K562 (cell line): ENCODE data around the gene OSBPL10. TPM values are rescaled to one million over a fixed set of nuclear protein-coding genes. Genes with fewer than 3 reads are reported as not detected.

Experiments
- ATAC-seq: fragments of 200-7000 bp; cut with Tn5 transposase; 3 replicates; pipeline ENCODE4 v1.9.1; 2020; ENCODE audit warnings: moderate library complexity
- BruUV-seq: library from RNA; stranded (reverse); fragments of 400-500 nt; replicated peaks from 2 replicates; lab custom pipeline; 2021; lab: Mats Ljungman, UMichigan
- CTCF ChIA-PET: fragments of 300-600 bp; formaldehyde crosslinking; extraction: SDS; loops from one replicate; lab custom pipeline; 2021; ENCODE audit warnings: low intra/inter-chr PET ratio; lab: Yijun Ruan, JAX
- POLR2A ChIA-PET: fragments of 300-600, 350-650 bp; sonication (Branson Sonifier 250); formaldehyde crosslinking; extraction: SDS; loops from one replicate; lab custom pipeline; 2021; ENCODE audit warnings: antibody characterized with exemption, inconsistent platforms; lab: Yijun Ruan, JAX
- DNase-seq, 4 experiments: peaks; one replicate each; pipeline versions ENCODE4 v3.0.0 to v3.0.0-alpha.2; 2011 to 2018; ENCODE audit warnings: low spot score in 3 of 4, mixed read lengths in 3 of 4; ENCODE audit errors: extremely low read depth in 1 of 4
- FAIRE-seq: peaks from 2 replicates; lab custom pipeline; 2011; peaks lifted over from hg19 to GRCh38; lab: Jason Lieb, UNC
- H2AFZ ChIP-seq: 2 replicates; pipeline ENCODE4 v1.6.0; 2011; ENCODE audit warnings: low read depth, low read length, control low read depth, inconsistent platforms
- H3K27ac ChIP-seq: fragments of 200-600 bp; 3 replicates; pipeline ENCODE4 v1.8.0; 2011; ENCODE audit warnings: low read depth, mild to moderate bottlenecking, control low read depth, inconsistent platforms, low read length, moderate library complexity, mixed read lengths; ENCODE audit errors: extremely low read depth
- H3K27me3 ChIP-seq, 2 experiments: fragments of 300-600 bp in 1 of 2; 2 replicates in 1 of 2; 3 replicates in 1 of 2; pipeline versions ENCODE4 v1.6.0 to v1.8.0; 2011; ENCODE audit warnings: inconsistent platforms in 2 of 2, low read length in 2 of 2, mild to moderate bottlenecking in 1 of 2, mixed read lengths in 1 of 2, moderate library complexity in 1 of 2; ENCODE audit not compliant: control insufficient read depth in 2 of 2, insufficient read depth in 2 of 2
- H3K36me3 ChIP-seq: fragments of 300-600 bp; 3 replicates; pipeline ENCODE4 v1.8.0; 2011; ENCODE audit warnings: mild to moderate bottlenecking, low read length, inconsistent platforms; ENCODE audit not compliant: control insufficient read depth, insufficient read depth
- H3K4me1 ChIP-seq, 2 experiments: fragments of 200-600 bp in 1 of 2; replicated peaks in 1 of 2; 2 replicates in 1 of 2; 3 replicates in 1 of 2; pipeline versions ENCODE4 v1.5.1 to v1.8.0; 2011; ENCODE audit warnings: inconsistent platforms in 2 of 2, low read length in 2 of 2, mild to moderate bottlenecking in 1 of 2, mixed read lengths in 1 of 2, moderate library complexity in 1 of 2; ENCODE audit not compliant: control insufficient read depth in 2 of 2, insufficient read depth in 2 of 2
- H3K4me2 ChIP-seq: 2 replicates; pipeline ENCODE4 v1.6.1; 2011; ENCODE audit warnings: low read length, control low read depth, inconsistent platforms, mixed read lengths; ENCODE audit not compliant: insufficient read depth
- H3K4me3 ChIP-seq: fragments of 200-600 bp; sonication (generic), shearing (Covaris generic); 2 replicates; pipeline ENCODE4 v1.5.1; 2016; ENCODE audit warnings: control low read depth, inconsistent platforms
- H3K79me2 ChIP-seq: fragments of 200-600 bp; 3 replicates; pipeline ENCODE4 v1.8.0; 2011; ENCODE audit warnings: low read length, inconsistent platforms; ENCODE audit not compliant: control insufficient read depth, insufficient read depth
- H3K9ac ChIP-seq, 2 experiments: 2 replicates each; pipeline versions ENCODE4 v1.6.0 to v1.6.1; 2011; ENCODE audit warnings: low read depth in 2 of 2, low read length in 2 of 2, control low read depth in 1 of 2, inconsistent platforms in 1 of 2, mild to moderate bottlenecking in 1 of 2, mixed read lengths in 1 of 2; ENCODE audit not compliant: insufficient read depth in 1 of 2
- H3K9me1 ChIP-seq: one replicate; pipeline ENCODE4 v1.6.0; 2011; ENCODE audit warnings: inconsistent platforms, mild to moderate bottlenecking, low read length, moderate library complexity; ENCODE audit not compliant: control insufficient read depth, insufficient read depth
- H3K9me3 ChIP-seq: replicated peaks from 2 replicates; pipeline ENCODE4 v1.5.1; 2011; ENCODE audit warnings: low read depth, low read length, inconsistent platforms; ENCODE audit not compliant: control insufficient read depth, insufficient read depth
- H4K20me1 ChIP-seq: replicated peaks from 2 replicates; pipeline ENCODE4 v1.6.1; 2011; ENCODE audit warnings: low read length, inconsistent platforms, mixed read lengths; ENCODE audit not compliant: control insufficient read depth, insufficient read depth
- ATF1 ChIP-seq, 2 experiments: fragments of 450-650 bp in 1 of 2; IDR thresholded peaks; 2 replicates each; pipeline ENCODE4 v1.6.1; 2016; ENCODE audit warnings: missing compliant biosample characterization in 1 of 2, missing genetic modification characterization in 1 of 2
- CCAR2 ChIP-seq: fragments of 200-400 bp; formaldehyde crosslinking; IDR thresholded peaks from 2 replicates; pipeline ENCODE4 v1.6.1; 2017; ENCODE audit warnings: mild to moderate bottlenecking, low read depth, low read length
- EWSR1 ChIP-seq: fragments of 450-650 bp; IDR thresholded peaks from 2 replicates; pipeline ENCODE4 v1.6.1; 2018; ENCODE audit warnings: borderline replicate concordance, mild to moderate bottlenecking, low read depth, moderate library complexity; ENCODE audit not compliant: partially characterized antibody
- FOSL1 ChIP-seq: fragments of 200-800 bp; sonication (Bioruptor generic); conservative IDR thresholded peaks from 2 replicates; pipeline ENCODE4 v1.6.1; 2016; ENCODE audit warnings: missing genetic modification characterization, missing compliant biosample characterization
- IFI16 ChIP-seq: fragments of 250-450 bp; sonication (Bioruptor Pico); IDR thresholded peaks from 2 replicates; pipeline ENCODE4 v2.1.2; 2022; ENCODE audit warnings: mild to moderate bottlenecking, inconsistent platforms
- RAD51 ChIP-seq: fragments of 450-650 bp; IDR thresholded peaks from 2 replicates; pipeline ENCODE4 v1.7.1; 2016; ENCODE audit warnings: low read depth, mild to moderate bottlenecking, borderline replicate concordance
- RBBP5 ChIP-seq: fragments of 200-600 bp; sonication (generic); IDR thresholded peaks from 2 replicates; pipeline ENCODE4 v1.6.1; 2012; ENCODE audit warnings: borderline replicate concordance, mild to moderate bottlenecking, low read length, control low read depth, inconsistent platforms; ENCODE audit not compliant: insufficient read depth, poor library complexity, severe bottlenecking
- ZNF3 ChIP-seq: fragments of 250-450 bp; sonication (Bioruptor Pico); IDR thresholded peaks from 2 replicates; pipeline ENCODE4 v1.5.0; 2021; ENCODE audit warnings: mild to moderate bottlenecking, moderate library complexity
- WGBS: fragments of 100-300 bp; shearing (Covaris generic); methylation state at CpG from one replicate; pipeline ENCODE4 v1.1.6; 2016; ENCODE audit warnings: low coverage, mixed read lengths; ENCODE audit not compliant: insufficient coverage; ENCODE audit errors: missing lambda C conversion rate; 5-methylcytosine and 5-hydroxymethylcytosine counted together
- in situ Hi-C: fragments of 300-500 bp; cut with MboI; formaldehyde crosslinking; loops from 4 replicates; pipeline ENCODE4 v1.15.0; 2018; ENCODE audit warnings: inconsistent platforms, mixed read lengths
- intact Hi-C: fragments of 100-400 bp; cut with micrococcal nuclease; formaldehyde crosslinking; loops from 2 replicates; pipeline ENCODE4 v1.14.2; 2022
- polyA plus RNA-seq, 8 experiments: library from polyadenylated mRNA; depleted of rRNA in 4 of 8; stranded (reverse) in 5 of 8; unstranded in 3 of 8; fragments of >200 nt; fragmentation: Nextera tagmentation in 2 of 8; fragmentation: Illumina TruSeq in 1 of 8; extraction: Ambion mirVana in 2 of 8; extraction: Trizol in 1 of 8; gene quantifications; 2 replicates each; pipeline versions ENCODE4 v1.2.1 to v1.2.3, GENCODE V29; 2011 to 2014; ENCODE audit warnings: inconsistent platforms in 1 of 8, missing spikeins in 1 of 8
- total RNA-seq, 7 experiments: library from RNA; depleted of rRNA in 6 of 7; stranded (reverse); fragments of >200 nt in 6 of 7; fragmentation: Illumina TruSeq in 2 of 7; extraction: Trizol in 2 of 7; gene quantifications; 2 replicates each; pipeline versions ENCODE4 v1.2.1 to v1.2.3, GENCODE V29; 2011 to 2021; ENCODE audit warnings: low replicate concordance in 1 of 7
- TF ChIP-seq, protein P1 (sequence below): fragments of 250-450 bp; sonication (Bioruptor Pico); IDR thresholded peaks from 2 replicates; pipeline ENCODE4 v1.5.0; 2021
- TF ChIP-seq, protein P2 (sequence below): fragments of 200-400 bp; formaldehyde crosslinking; IDR thresholded peaks from 2 replicates; pipeline ENCODE4 v1.6.1; 2017; ENCODE audit warnings: mild to moderate bottlenecking, low read depth, low read length, moderate library complexity
- TF ChIP-seq, protein P3 (sequence below): fragments of 250-450 bp; sonication (Bioruptor Pico); IDR thresholded peaks from 2 replicates; pipeline ENCODE4 v1.8.0; 2021; ENCODE audit warnings: moderate library complexity, mild to moderate bottlenecking, inconsistent platforms
- TF ChIP-seq, protein P4 (sequence below): fragments of 250-450 bp; sonication (Bioruptor Pico); IDR thresholded peaks from 2 replicates; pipeline ENCODE4 v1.5.0; 2020; ENCODE audit warnings: mild to moderate bottlenecking, borderline replicate concordance
- TF ChIP-seq, protein P5 (sequence below): fragments of 250-450 bp; sonication (Bioruptor Pico); IDR thresholded peaks from 2 replicates; pipeline ENCODE4 v1.8.0; 2021; ENCODE audit warnings: moderate library complexity, mild to moderate bottlenecking, inconsistent platforms

Gene OSBPL10
- total and polyA plus RNA-seq, 9 of the 15 experiments (the other 6 are each of a cell fraction or from before 2014, with no cell fraction given) = 0.03 to 0.19 (median 0.14) TPM; not detected in 2

DNA sequence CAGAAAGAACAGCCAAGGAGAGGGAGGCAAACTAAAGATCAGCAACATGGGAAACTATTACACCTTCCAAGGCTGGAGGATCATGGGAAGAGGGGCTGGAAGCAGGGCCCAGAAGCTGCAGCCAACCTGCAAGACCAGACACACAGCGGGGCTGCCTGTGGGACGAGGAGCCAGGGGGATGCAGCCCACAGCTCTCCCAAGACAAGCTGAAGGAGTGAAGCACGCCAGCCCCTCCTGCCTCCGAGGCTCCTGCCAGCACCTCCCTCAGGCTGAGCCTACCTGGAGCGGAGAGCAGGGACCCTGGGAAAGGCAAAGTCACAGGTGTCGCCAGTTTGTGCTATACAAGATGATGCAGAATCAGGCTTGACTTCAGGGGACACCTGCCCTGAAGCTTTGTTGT, 133.3 kb downstream of the OSBPL10 start:
- TF ChIP-seq, protein P1, sequence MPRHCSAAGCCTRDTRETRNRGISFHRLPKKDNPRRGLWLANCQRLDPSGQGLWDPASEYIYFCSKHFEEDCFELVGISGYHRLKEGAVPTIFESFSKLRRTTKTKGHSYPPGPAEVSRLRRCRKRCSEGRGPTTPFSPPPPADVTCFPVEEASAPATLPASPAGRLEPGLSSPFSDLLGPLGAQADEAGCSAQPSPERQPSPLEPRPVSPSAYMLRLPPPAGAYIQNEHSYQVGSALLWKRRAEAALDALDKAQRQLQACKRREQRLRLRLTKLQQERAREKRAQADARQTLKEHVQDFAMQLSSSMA = no peak
- TF ChIP-seq RAD51 = no peak
- no peak for TF ChIP-seq FOSL1
- TF ChIP-seq ATF1 (CRISPR knock-in tag; IDR thresholded peaks at IDR 0.05) = no peak
- TF ChIP-seq ATF1 (tag; IDR thresholded peaks at IDR 0.05) = no peak
- TF ChIP-seq IFI16 (CRISPR knock-in tag) = no peak
- TF ChIP-seq, protein P2, sequence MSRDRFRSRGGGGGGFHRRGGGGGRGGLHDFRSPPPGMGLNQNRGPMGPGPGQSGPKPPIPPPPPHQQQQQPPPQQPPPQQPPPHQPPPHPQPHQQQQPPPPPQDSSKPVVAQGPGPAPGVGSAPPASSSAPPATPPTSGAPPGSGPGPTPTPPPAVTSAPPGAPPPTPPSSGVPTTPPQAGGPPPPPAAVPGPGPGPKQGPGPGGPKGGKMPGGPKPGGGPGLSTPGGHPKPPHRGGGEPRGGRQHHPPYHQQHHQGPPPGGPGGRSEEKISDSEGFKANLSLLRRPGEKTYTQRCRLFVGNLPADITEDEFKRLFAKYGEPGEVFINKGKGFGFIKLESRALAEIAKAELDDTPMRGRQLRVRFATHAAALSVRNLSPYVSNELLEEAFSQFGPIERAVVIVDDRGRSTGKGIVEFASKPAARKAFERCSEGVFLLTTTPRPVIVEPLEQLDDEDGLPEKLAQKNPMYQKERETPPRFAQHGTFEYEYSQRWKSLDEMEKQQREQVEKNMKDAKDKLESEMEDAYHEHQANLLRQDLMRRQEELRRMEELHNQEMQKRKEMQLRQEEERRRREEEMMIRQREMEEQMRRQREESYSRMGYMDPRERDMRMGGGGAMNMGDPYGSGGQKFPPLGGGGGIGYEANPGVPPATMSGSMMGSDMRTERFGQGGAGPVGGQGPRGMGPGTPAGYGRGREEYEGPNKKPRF = no peak
- no peak for TF ChIP-seq RBBP5
- no peak for TF ChIP-seq ZNF3
- TF ChIP-seq, protein P3, sequence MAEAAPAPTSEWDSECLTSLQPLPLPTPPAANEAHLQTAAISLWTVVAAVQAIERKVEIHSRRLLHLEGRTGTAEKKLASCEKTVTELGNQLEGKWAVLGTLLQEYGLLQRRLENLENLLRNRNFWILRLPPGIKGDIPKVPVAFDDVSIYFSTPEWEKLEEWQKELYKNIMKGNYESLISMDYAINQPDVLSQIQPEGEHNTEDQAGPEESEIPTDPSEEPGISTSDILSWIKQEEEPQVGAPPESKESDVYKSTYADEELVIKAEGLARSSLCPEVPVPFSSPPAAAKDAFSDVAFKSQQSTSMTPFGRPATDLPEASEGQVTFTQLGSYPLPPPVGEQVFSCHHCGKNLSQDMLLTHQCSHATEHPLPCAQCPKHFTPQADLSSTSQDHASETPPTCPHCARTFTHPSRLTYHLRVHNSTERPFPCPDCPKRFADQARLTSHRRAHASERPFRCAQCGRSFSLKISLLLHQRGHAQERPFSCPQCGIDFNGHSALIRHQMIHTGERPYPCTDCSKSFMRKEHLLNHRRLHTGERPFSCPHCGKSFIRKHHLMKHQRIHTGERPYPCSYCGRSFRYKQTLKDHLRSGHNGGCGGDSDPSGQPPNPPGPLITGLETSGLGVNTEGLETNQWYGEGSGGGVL (CRISPR knock-in tag) = no peak
- TF ChIP-seq, protein P4, sequence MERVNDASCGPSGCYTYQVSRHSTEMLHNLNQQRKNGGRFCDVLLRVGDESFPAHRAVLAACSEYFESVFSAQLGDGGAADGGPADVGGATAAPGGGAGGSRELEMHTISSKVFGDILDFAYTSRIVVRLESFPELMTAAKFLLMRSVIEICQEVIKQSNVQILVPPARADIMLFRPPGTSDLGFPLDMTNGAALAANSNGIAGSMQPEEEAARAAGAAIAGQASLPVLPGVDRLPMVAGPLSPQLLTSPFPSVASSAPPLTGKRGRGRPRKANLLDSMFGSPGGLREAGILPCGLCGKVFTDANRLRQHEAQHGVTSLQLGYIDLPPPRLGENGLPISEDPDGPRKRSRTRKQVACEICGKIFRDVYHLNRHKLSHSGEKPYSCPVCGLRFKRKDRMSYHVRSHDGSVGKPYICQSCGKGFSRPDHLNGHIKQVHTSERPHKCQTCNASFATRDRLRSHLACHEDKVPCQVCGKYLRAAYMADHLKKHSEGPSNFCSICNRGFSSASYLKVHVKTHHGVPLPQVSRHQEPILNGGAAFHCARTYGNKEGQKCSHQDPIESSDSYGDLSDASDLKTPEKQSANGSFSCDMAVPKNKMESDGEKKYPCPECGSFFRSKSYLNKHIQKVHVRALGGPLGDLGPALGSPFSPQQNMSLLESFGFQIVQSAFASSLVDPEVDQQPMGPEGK (CRISPR knock-in tag) = no peak
- no peak for TF ChIP-seq CCAR2
- TF ChIP-seq EWSR1 = no peak
- TF ChIP-seq, protein P5, sequence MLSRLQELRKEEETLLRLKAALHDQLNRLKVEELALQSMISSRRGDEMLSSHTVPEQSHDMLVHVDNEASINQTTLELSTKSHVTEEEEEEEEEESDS (CRISPR knock-in tag) = no peak
- no peaks in the 10 kb centered on the region for H4K20me1 ChIP-seq
- POLR2A ChIA-PET = interaction anchor here (1.2 to 1.3 kb wide), 2 partner anchors 9 kb away, joined by 3 read pairs; no protein-coding TSS in a partner anchor
- H3K9me1 ChIP-seq = no peaks in the 10 kb centered on the region
- no peak overlapping the region for H2AFZ ChIP-seq
- BruUV-seq = no TSS peak
- FAIRE-seq (no peak), DNase-seq (no peak), ATAC-seq (no peak)
- intact Hi-C loops = no loop called here
- peaks cover 8 to 24% of the 10 kb centered on the region in 2 experiments; a peak in 4 of 5 replicates for H3K27me3 ChIP-seq
- H3K4me1 ChIP-seq = no peaks in the 10 kb centered on the region; a peak in 1 of 5 replicates
- in situ Hi-C loops = no loop called here
- no peak overlapping the region for H3K27ac ChIP-seq
- no peak overlapping the region for H3K4me3 ChIP-seq
- no peak overlapping the region for H3K4me2 ChIP-seq
- H3K36me3 ChIP-seq = no peaks in the 10 kb centered on the region
- H3K9ac ChIP-seq = no peak overlapping the region
- CTCF ChIA-PET = no interaction called here
- H3K9me3 ChIP-seq = no peaks in the 10 kb centered on the region
- H3K79me2 ChIP-seq = no peaks in the 10 kb centered on the region
- WGBS = 1% methylated on average over 6 of the region's 6 CpGs
